Mononuclear cell (primary cell): ENCODE measurements around the gene NKD2. TPM values are rescaled to one million over a fixed set of nuclear protein-coding genes. Genes with fewer than 3 reads are reported as not detected.

Source experiments
- H3K27me3 ChIP-seq: 2 replicates; pipeline ENCODE4 v1.6.0; 2011; ENCODE audit warnings: low read length, control low read depth; ENCODE audit not compliant: insufficient read depth
- H3K4me1 ChIP-seq: 2 replicates; pipeline ENCODE4 v1.5.1; 2011; ENCODE audit warnings: mild to moderate bottlenecking, low read length, control low read depth; ENCODE audit not compliant: insufficient read depth
- H3K4me3 ChIP-seq: 2 replicates; pipeline ENCODE4 v1.5.1; 2011; ENCODE audit warnings: mild to moderate bottlenecking, low read length, moderate library complexity
- H3K9me3 ChIP-seq: 2 replicates; pipeline ENCODE4 v1.5.1; 2011; ENCODE audit warnings: low read depth, mild to moderate bottlenecking, control low read depth, low read length
- total RNA-seq: library from RNA; depleted of rRNA; stranded (reverse); fragments of >200 nt; gene quantifications from one replicate; pipeline ENCODE4 v1.2.3, GENCODE V29; 2012

NKD2 gene
- total RNA-seq, 1 donor = not detected

DNA sequence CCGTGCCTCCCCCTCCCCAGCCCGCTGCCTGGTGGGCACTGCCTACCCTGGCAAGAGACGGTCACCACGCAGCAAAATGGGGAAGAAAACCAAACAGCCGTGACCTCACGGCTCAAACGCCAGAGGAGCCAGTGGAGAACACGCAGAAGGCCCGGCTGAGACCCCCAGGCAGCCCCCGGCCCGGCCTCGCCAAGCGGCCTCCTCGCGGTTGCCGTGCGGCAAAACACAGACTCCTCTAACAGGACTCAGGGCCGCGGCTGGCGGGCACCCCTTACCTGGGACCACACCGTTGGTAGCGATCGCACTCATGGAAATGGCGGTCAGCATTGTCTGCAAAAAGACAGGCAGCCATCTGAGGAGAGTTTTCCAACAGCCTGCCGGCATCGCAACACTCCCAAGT lies 79.4 kb downstream of the NKD2 start:
- H3K9me3 ChIP-seq = no peaks in the 10 kb centered on the region
- H3K4me3 ChIP-seq = no peak overlapping the region

More for the DNA sequence above, 79.4 kb downstream of the NKD2 start:
- H3K4me1 ChIP-seq = no peaks in the 10 kb centered on the region
- no peaks in the 10 kb centered on the region for H3K27me3 ChIP-seq

Other genes with a start within 250 kb of the NKD2 start
- gene ZDHHC11B, start 224.1 kb upstream of the NKD2 start, total RNA-seq = 0.73 TPM
- gene ZDHHC11, start 157.8 kb upstream of the NKD2 start, total RNA-seq = 1.2 TPM
- 30.7 TPM for gene BRD9, start 116.0 kb upstream of the NKD2 start, total RNA-seq
- gene TRIP13, start 115.9 kb upstream of the NKD2 start, total RNA-seq = 0.21 TPM
- gene SLC12A7, start 103.3 kb downstream of the NKD2 start, total RNA-seq = 13.7 TPM
- gene SLC6A19, start 192.8 kb downstream of the NKD2 start, total RNA-seq = not detected
- not detected for gene SLC6A18, start 216.6 kb downstream of the NKD2 start, total RNA-seq